Smooth muscle cell (in vitro differentiated cells): ENCODE measurements around the gene AIP. TPM values are rescaled to one million over a fixed set of nuclear protein-coding genes. Genes with fewer than 3 reads are reported as not detected.

Experiments used
- DNase-seq: peaks from one replicate; lab custom pipeline; 2025; ENCODE audit not compliant: unreplicated experiment; lab: John Stamatoyannopoulos, UW
- H2AFZ ChIP-seq: fragments of 200-600 bp; sonication (generic); 2 replicates; pipeline ENCODE4 v1.6.0; 2016; ENCODE audit warnings: antibody characterized with exemption, low read depth, mild to moderate bottlenecking
- H3F3A ChIP-seq: fragments of 200-600 bp; sonication (generic); 2 replicates; pipeline ENCODE4 v1.6.0; 2017; ENCODE audit warnings: antibody characterized with exemption, low read depth
- H3K27ac ChIP-seq: fragments of 200-600 bp; sonication (generic); 2 replicates; pipeline ENCODE4 v1.5.1; 2016; ENCODE audit warnings: low read depth, mild to moderate bottlenecking
- H3K27me3 ChIP-seq: fragments of 200-600 bp; sonication (generic); 2 replicates; pipeline ENCODE4 v1.6.1; 2016; ENCODE audit warnings: low read depth, mild to moderate bottlenecking
- H3K36me3 ChIP-seq: fragments of 200-600 bp; sonication (generic); 2 replicates; pipeline ENCODE4 v1.5.1; 2016; ENCODE audit warnings: low read depth
- H3K4me1 ChIP-seq: fragments of 200-600 bp; sonication (generic); 2 replicates; pipeline ENCODE4 v1.5.1; 2016; ENCODE audit warnings: low read depth
- H3K4me2 ChIP-seq: fragments of 200-600 bp; sonication (generic); 2 replicates; pipeline ENCODE4 v1.6.0; 2016; ENCODE audit warnings: mild to moderate bottlenecking
- H3K4me3 ChIP-seq: fragments of 200-600 bp; sonication (generic); 2 replicates; pipeline ENCODE4 v1.5.1; 2016; ENCODE audit warnings: mild to moderate bottlenecking
- H3K79me2 ChIP-seq: fragments of 200-600 bp; sonication (generic); 2 replicates; pipeline ENCODE4 v1.6.0; 2016; ENCODE audit warnings: low read depth, mild to moderate bottlenecking
- H3K9ac ChIP-seq: fragments of 200-600 bp; sonication (generic); 2 replicates; pipeline ENCODE4 v1.6.0; 2016; ENCODE audit warnings: low read depth
- H3K9me3 ChIP-seq: fragments of 200-600 bp; sonication (generic); replicated peaks from 2 replicates; pipeline ENCODE4 v1.5.1; 2016; ENCODE audit warnings: low read depth
- H4K20me1 ChIP-seq: fragments of 200-600 bp; sonication (generic); 2 replicates; pipeline ENCODE4 v1.6.0; 2016; ENCODE audit warnings: low read depth
- CTCF ChIP-seq: fragments of 200-600 bp; sonication (generic); IDR thresholded peaks from 2 replicates; pipeline ENCODE4 v1.5.1; 2017; ENCODE audit warnings: borderline replicate concordance, mild to moderate bottlenecking, antibody characterized with exemption; ENCODE audit not compliant: insufficient read depth, poor library complexity, severe bottlenecking
- WGBS: methylation state at CpG from one replicate; pipeline ENCODE4 v1.1.7; 2016; ENCODE audit warnings: low lambda C conversion rate; 5-methylcytosine and 5-hydroxymethylcytosine counted together
- polyA plus RNA-seq: library from polyadenylated mRNA; unstranded; fragments of >200 nt; fragmentation: Nextera tagmentation; extraction: Ambion mirVana; gene quantifications from 2 replicates; pipeline ENCODE4 v1.2.1, GENCODE V29; 2016
- total RNA-seq: library from RNA; depleted of rRNA; stranded (reverse); fragments of >200 nt; gene quantifications from 2 replicates; pipeline ENCODE4 v1.2.3, GENCODE V29; 2014

The AIP gene
- total and polyA plus RNA-seq, 2 experiments from 2014 or later: 36.8 to 61.5 TPM

GRCh38 chr11:67452141-67452952, 30.5 kb upstream of the AIP start, which contains the start of gene GPR152:
Gene GPR152 (minus strand): TSS chr11:67452729. CDS start chr11:67452724, 5 bp downstream.
- no peaks in the 10 kb centered on the region for H4K20me1 ChIP-seq
- no peak for TF ChIP-seq CTCF
- no peaks in the 10 kb centered on the region for H3K4me1 ChIP-seq
- no peaks in the 10 kb centered on the region for H3K36me3 ChIP-seq
- no peak within 1 kb of the TSS for H3K4me2 ChIP-seq
- H3K27ac ChIP-seq: no peak within 1 kb of the TSS
- H3K4me3 ChIP-seq: no peak within 1 kb of the TSS
- H2AFZ ChIP-seq: no peak within 1 kb of the TSS
- H3F3A ChIP-seq: no peaks in the 10 kb centered on the region
- H3K9ac ChIP-seq: no peak within 1 kb of the TSS
- no peaks in the 10 kb centered on the region for H3K79me2 ChIP-seq
- WGBS: 94% methylated on average over 33 of the region's 33 CpGs
- DNase-seq: no peak
- no peaks in the 10 kb centered on the region for H3K9me3 ChIP-seq
- H3K27me3 ChIP-seq: no peaks in the 10 kb centered on the region

- 97% methylated on average over 18 of the region's 21 CpGs for WGBS
- H3K27me3 ChIP-seq: no peaks in the 10 kb centered on the region
- H3K36me3 ChIP-seq: no peaks in the 10 kb centered on the region
- no peak for TF ChIP-seq CTCF
- H3K27ac ChIP-seq: no peak overlapping the region
- H3K9me3 ChIP-seq: no peaks in the 10 kb centered on the region
- no peak for DNase-seq
- H3K4me2 ChIP-seq: no peak overlapping the region
- no peak overlapping the region for H3K4me3 ChIP-seq
- no peaks in the 10 kb centered on the region for H4K20me1 ChIP-seq
- no peaks in the 10 kb centered on the region for H3F3A ChIP-seq
- H2AFZ ChIP-seq: no peak overlapping the region
- H3K79me2 ChIP-seq: no peaks in the 10 kb centered on the region
- H3K4me1 ChIP-seq: no peaks in the 10 kb centered on the region
- no peak overlapping the region for H3K9ac ChIP-seq
Measured at GRCh38 chr11:67453816-67454732, 28.8 kb upstream of the AIP start.

- Histone ChIP-seq H3K27me3 (no peaks in the 10 kb centered on the region), H3K4me2 (no peak within 1 kb of the TSS), H3K4me3 (no peak within 1 kb of the TSS), H4K20me1 (no peaks in the 10 kb centered on the region), H3K27ac (no peak within 1 kb of the TSS), H3K4me1 (no peaks in the 10 kb centered on the region), H3K9me3 (no peaks in the 10 kb centered on the region), H3K9ac (no peak within 1 kb of the TSS), H3F3A (no peaks in the 10 kb centered on the region), H2AFZ (no peak within 1 kb of the TSS), H3K36me3 (no peaks in the 10 kb centered on the region), H3K79me2 (no peaks in the 10 kb centered on the region)
- DNase-seq: no peak
- 84% methylated on average over 3 of the region's 3 CpGs for WGBS
- no peak for TF ChIP-seq CTCF
Measured at GRCh38 chr11:67455054-67455453, 27.8 kb upstream of the AIP start, which contains the start of gene CABP4. Gene CABP4 (plus strand): TSS chr11:67455354. CDS start chr11:67455424, 70 bp downstream.
